HL-60 (cell line): Measurements from ENCODE around the gene ZCWPW1.

Experiments
- DNase-seq, 2 experiments: peaks; one replicate each; pipeline ENCODE4 v3.0.0-alpha.2; 2010 to 2020; ENCODE audit warnings: low read depth in 1 of 2, low spot score in 1 of 2
- H3K27ac ChIP-seq: fragments of 250-450 bp; sonication (Bioruptor Pico); replicated peaks from 2 replicates; pipeline ENCODE4 v1.5.1; 2020; ENCODE audit warnings: mild to moderate bottlenecking, moderate library complexity
- H3K27me3 ChIP-seq: fragments of 250-450 bp; sonication (Bioruptor Pico); 2 replicates; pipeline ENCODE4 v1.5.1; 2021; ENCODE audit warnings: mild to moderate bottlenecking, moderate library complexity; ENCODE audit not compliant: insufficient read depth, poor library complexity, severe bottlenecking
- H3K4me3 ChIP-seq: replicated peaks from 2 replicates; pipeline ENCODE4 v1.5.1; 2011; ENCODE audit warnings: mild to moderate bottlenecking, control low read depth, low read length; ENCODE audit not compliant: insufficient read depth
- CTCF ChIP-seq: IDR thresholded peaks from one replicate; pipeline ENCODE4 v1.5.1; 2011; ENCODE audit warnings: low read length, control low read depth, inconsistent platforms; ENCODE audit not compliant: insufficient read depth
- GABPA ChIP-seq: IDR thresholded peaks from 2 replicates; pipeline ENCODE4 v1.6.1; 2012; ENCODE audit warnings: low read depth
- POLR2AphosphoS5 ChIP-seq: IDR thresholded peaks from 2 replicates; pipeline ENCODE4 v1.6.1; 2012; ENCODE audit warnings: low read depth
- REST ChIP-seq: IDR thresholded peaks from 2 replicates; pipeline ENCODE4 v1.6.1; 2012; ENCODE audit warnings: low read depth; ENCODE audit not compliant: insufficient replicate concordance
- SPI1 ChIP-seq: IDR thresholded peaks from 2 replicates; pipeline ENCODE4 v1.6.1; 2012; ENCODE audit warnings: low read depth, mild to moderate bottlenecking, borderline replicate concordance

Gene ZCWPW1

GRCh38 chr7:100433592-100434296 is 5.2 kb upstream of the ZCWPW1 start:
- no peak for DNase-seq
- H3K4me3 ChIP-seq: no peak overlapping the region
- no peaks in the 10 kb centered on the region for H3K27me3 ChIP-seq
- no peak overlapping the region for H3K27ac ChIP-seq
- peak; percentile 42 for TF ChIP-seq POLR2AphosphoS5
- no peak for TF ChIP-seq GABPA
- TF ChIP-seq REST: no peak
- no peak for TF ChIP-seq SPI1
- TF ChIP-seq CTCF: no peak

GRCh38 chr7:100433276-100433591 is 4.7 kb upstream of the ZCWPW1 start:
- Histone ChIP-seq H3K4me3 (no peak overlapping the region), H3K27me3 (no peaks in the 10 kb centered on the region), H3K27ac (no peak overlapping the region)
- no peak for DNase-seq
- TF ChIP-seq SPI1: no peak
- TF ChIP-seq GABPA: no peak
- no peak for TF ChIP-seq REST
- TF ChIP-seq POLR2AphosphoS5: no peak

- no peak overlapping the region for H3K4me3 ChIP-seq
- no peak for DNase-seq
- no peak overlapping the region for H3K27ac ChIP-seq
- H3K27me3 ChIP-seq: no peaks in the 10 kb centered on the region
- TF ChIP-seq POLR2AphosphoS5 (0 out of 2 replicates have a peak, but pooled peaks have one; percentile 46), GABPA (no peak), SPI1 (no peak), CTCF (no peak), REST (no peak)
Observed at GRCh38 chr7:100432621-100433275, 4.2 kb upstream of the ZCWPW1 start.
